Activated CD8-positive, alpha-beta memory T cell treated with anti-CD3 and anti-CD28 coated beads, Interleukin-2, amount 50 U/mL, for 24 hours (primary cell): ENCODE measurements around the gene SP140L.
"Not testable (repeated sequence)": the region's sequence is repeated elsewhere in the genome, so short reads cannot be mapped to it uniquely, and the experiment has no call there.

Experiments used
- DNase-seq: peaks from one replicate; pipeline ENCODE4 v3.0.0-alpha.2; 2020; ENCODE audit errors: extremely low read depth

Gene SP140L

GRCh38 chr2:230323385-230324106 lies 3.4 kb upstream of the SP140L start:
- no peak for DNase-seq

- no peak for DNase-seq
Observed at GRCh38 chr2:230324503-230324902, 2.5 kb upstream of the SP140L start.

GRCh38 chr2:230325316-230326243 lies 1.4 kb upstream of the SP140L start:
- no peak for DNase-seq

- DNase-seq = no peak
Observed at GRCh38 chr2:230327418-230328154, 593 bp downstream of the SP140L start.

- no peak for DNase-seq
Observed at GRCh38 chr2:230328155-230328458, 1.1 kb downstream of the SP140L start.

GRCh38 chr2:230329946-230330605 lies 3.1 kb downstream of the SP140L start:
- DNase-seq = no peak

GRCh38 chr2:230330725-230331124 lies 3.7 kb downstream of the SP140L start:
- no peak for DNase-seq

- DNase-seq = no peak
Observed at GRCh38 chr2:230335461-230335863, 8.5 kb downstream of the SP140L start.

GRCh38 chr2:230335864-230336506 lies 9.0 kb downstream of the SP140L start:
- no peak for DNase-seq

GRCh38 chr2:230341936-230342528 lies 15.0 kb downstream of the SP140L start:
- not testable (repeated sequence) for DNase-seq

- DNase-seq = not testable (repeated sequence)
Observed at GRCh38 chr2:230343041-230343624, 16.1 kb downstream of the SP140L start.

- DNase-seq = no peak
Observed at GRCh38 chr2:230343747-230344146, 16.8 kb downstream of the SP140L start.

- DNase-seq = no peak
Observed at GRCh38 chr2:230346465-230346864, 19.5 kb downstream of the SP140L start.

- DNase-seq = no peak
Observed at GRCh38 chr2:230346921-230347533, 20.0 kb downstream of the SP140L start.

GRCh38 chr2:230347659-230348305 lies 20.8 kb downstream of the SP140L start:
- DNase-seq = no peak

GRCh38 chr2:230348787-230349186 lies 21.8 kb downstream of the SP140L start:
- no peak for DNase-seq

GRCh38 chr2:230356084-230356483 lies 29.1 kb downstream of the SP140L start:
- no peak for DNase-seq

GRCh38 chr2:230358305-230358704 lies 31.3 kb downstream of the SP140L start:
- DNase-seq = no peak

GRCh38 chr2:230360028-230360427 lies 33.0 kb downstream of the SP140L start:
- DNase-seq = no peak
